ENCODE results near the gene ALDH3B2. TPM values are rescaled to one million over a fixed set of nuclear protein-coding genes. Genes with fewer than 3 reads are reported as not detected.

ALDH3B2 gene
- total RNA-seq, 2 experiments from 2014 or later: not detected

- ATAC-seq (ENCODE audit: poor library complexity) (no peak), DNase-seq (no peak)
- Mint-ChIP-seq H3K4me1 (ENCODE audit: low read depth) (no peaks in the 10 kb centered on the region), H3K9me3 (no peaks in the 10 kb centered on the region), H3K36me3 (ENCODE audit: low read depth) (no peaks in the 10 kb centered on the region), H3K4me3 (no peak overlapping the region), H3K27me3 (no peaks in the 10 kb centered on the region), H3K27ac (no peak overlapping the region)
- Histone ChIP-seq H3K4me3 (ENCODE audit: low read length) (no peak overlapping the region), H3K27me3 (ENCODE audit: control insufficient read depth in 1 of 2, insufficient read depth in 2 of 2, low read length in 2 of 2) (no peaks in the 10 kb centered on the region), H3K27ac (ENCODE audit: low read depth in 1 of 2, low read length in 2 of 2) (no peak overlapping the region), H3K36me3 (ENCODE audit: insufficient read depth, low read length) (no peaks in the 10 kb centered on the region), H3K9me3 (ENCODE audit: control insufficient read depth in 1 of 2, insufficient read depth in 1 of 2, low read length in 2 of 2) (peaks cover 0 to 4% of the 10 kb centered on the region in 2 experiments), H3K4me1 (ENCODE audit: insufficient read depth, low read length) (no peaks in the 10 kb centered on the region)
- intact Hi-C loops (cut with DNase I, micrococcal nuclease): loop anchor here in 1 of 2 experiments (10.0 kb wide), 1 partner anchor 151 kb away; no protein-coding TSS in a partner anchor
- ChIA-PET POLR2A (no interaction called here), CTCF (interaction anchor here (0.6 kb wide), 1 partner anchor 14 kb away, joined by 3 read pairs; no protein-coding TSS in a partner anchor)
- TF ChIP-seq, protein P1, sequence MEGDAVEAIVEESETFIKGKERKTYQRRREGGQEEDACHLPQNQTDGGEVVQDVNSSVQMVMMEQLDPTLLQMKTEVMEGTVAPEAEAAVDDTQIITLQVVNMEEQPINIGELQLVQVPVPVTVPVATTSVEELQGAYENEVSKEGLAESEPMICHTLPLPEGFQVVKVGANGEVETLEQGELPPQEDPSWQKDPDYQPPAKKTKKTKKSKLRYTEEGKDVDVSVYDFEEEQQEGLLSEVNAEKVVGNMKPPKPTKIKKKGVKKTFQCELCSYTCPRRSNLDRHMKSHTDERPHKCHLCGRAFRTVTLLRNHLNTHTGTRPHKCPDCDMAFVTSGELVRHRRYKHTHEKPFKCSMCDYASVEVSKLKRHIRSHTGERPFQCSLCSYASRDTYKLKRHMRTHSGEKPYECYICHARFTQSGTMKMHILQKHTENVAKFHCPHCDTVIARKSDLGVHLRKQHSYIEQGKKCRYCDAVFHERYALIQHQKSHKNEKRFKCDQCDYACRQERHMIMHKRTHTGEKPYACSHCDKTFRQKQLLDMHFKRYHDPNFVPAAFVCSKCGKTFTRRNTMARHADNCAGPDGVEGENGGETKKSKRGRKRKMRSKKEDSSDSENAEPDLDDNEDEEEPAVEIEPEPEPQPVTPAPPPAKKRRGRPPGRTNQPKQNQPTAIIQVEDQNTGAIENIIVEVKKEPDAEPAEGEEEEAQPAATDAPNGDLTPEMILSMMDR (IDR thresholded peaks at IDR 0.05): no peak
Measured at GRCh38 chr11:67666303-67666645, 8.1 kb downstream of the ALDH3B2 start.

GRCh38 chr11:67665541-67666302 lies 8.7 kb downstream of the ALDH3B2 start:
- no peaks in the 10 kb centered on the region for H3K36me3 ChIP-seq (ENCODE audit: insufficient read depth, low read length)
- no peak overlapping the region for H3K27ac ChIP-seq (ENCODE audit: low read depth in 1 of 2, low read length in 2 of 2)
- H3K27me3 Mint-ChIP-seq: no peaks in the 10 kb centered on the region
- no peak overlapping the region for H3K4me3 ChIP-seq (ENCODE audit: low read length)
- H3K27me3 ChIP-seq (ENCODE audit: control insufficient read depth in 1 of 2, insufficient read depth in 2 of 2, low read length in 2 of 2): no peaks in the 10 kb centered on the region
- intact Hi-C loops (cut with DNase I, micrococcal nuclease): loop anchor here in 1 of 2 experiments (10.0 kb wide), 1 partner anchor 151 kb away; no protein-coding TSS in a partner anchor
- TF ChIP-seq, protein P1 (IDR thresholded peaks at IDR 0.05): no peak
- no peak overlapping the region for H3K4me3 Mint-ChIP-seq
- ChIA-PET CTCF (no interaction called here), POLR2A (no interaction called here)
- no peaks in the 10 kb centered on the region for H3K4me1 ChIP-seq (ENCODE audit: insufficient read depth, low read length)
- ATAC-seq (ENCODE audit: poor library complexity) (no peak), DNase-seq (peak in 1 of 14 experiments; percentile 13)
- no peaks in the 10 kb centered on the region for H3K4me1 Mint-ChIP-seq (ENCODE audit: low read depth)
- no peak overlapping the region for H3K27ac Mint-ChIP-seq
- no peaks in the 10 kb centered on the region for H3K9me3 ChIP-seq (ENCODE audit: control insufficient read depth in 1 of 2, insufficient read depth in 1 of 2, low read length in 2 of 2)
- no peaks in the 10 kb centered on the region for H3K36me3 Mint-ChIP-seq (ENCODE audit: low read depth)
- H3K9me3 Mint-ChIP-seq: no peaks in the 10 kb centered on the region

- Mint-ChIP-seq H3K27ac (no peak overlapping the region), H3K27me3 (no peaks in the 10 kb centered on the region), H3K4me1 (ENCODE audit: low read depth) (no peaks in the 10 kb centered on the region), H3K4me3 (no peak overlapping the region), H3K36me3 (ENCODE audit: low read depth) (no peaks in the 10 kb centered on the region), H3K9me3 (no peaks in the 10 kb centered on the region)
- Histone ChIP-seq H3K9me3 (ENCODE audit: control insufficient read depth in 1 of 2, insufficient read depth in 1 of 2, low read length in 2 of 2) (no peaks in the 10 kb centered on the region), H3K36me3 (ENCODE audit: insufficient read depth, low read length) (no peaks in the 10 kb centered on the region), H3K4me3 (ENCODE audit: low read length) (no peak overlapping the region), H3K27me3 (ENCODE audit: control insufficient read depth in 1 of 2, insufficient read depth in 2 of 2, low read length in 2 of 2) (no peaks in the 10 kb centered on the region), H3K4me1 (ENCODE audit: insufficient read depth, low read length) (no peaks in the 10 kb centered on the region), H3K27ac (ENCODE audit: low read depth in 1 of 2, low read length in 2 of 2) (no peak overlapping the region)
- ATAC-seq (ENCODE audit: poor library complexity) (no peak), DNase-seq (peak in 1 of 14 experiments; percentile 7)
- TF ChIP-seq, protein P1 (IDR thresholded peaks at IDR 0.05): no peak
- POLR2A ChIA-PET: no interaction called here
- CTCF ChIA-PET: no interaction called here
- intact Hi-C loops (cut with DNase I, micrococcal nuclease): loop anchor here in 1 of 2 experiments (10.0 kb wide), 1 partner anchor 150 kb away; no protein-coding TSS in a partner anchor
Measured at GRCh38 chr11:67664696-67665540, 9.5 kb downstream of the ALDH3B2 start.
